HFF-Myc (cell line): ENCODE measurements around the gene WNT11.

Experiments
- DNase-seq: peaks from one replicate; pipeline ENCODE4 v3.0.0-alpha.2; 2011; ENCODE audit warnings: low read depth; ENCODE audit errors: extremely low read depth
- H3K4me3 ChIP-seq: replicated peaks from 2 replicates; pipeline ENCODE4 v1.5.1; 2011; ENCODE audit warnings: low read depth, mild to moderate bottlenecking, control low read depth, low read length
- TF ChIP-seq, protein P1 (sequence below): IDR thresholded peaks from 2 replicates; pipeline ENCODE4 v1.5.1; 2012; ENCODE audit warnings: mild to moderate bottlenecking, low read depth, low read length, control low read depth; ENCODE audit errors: missing control alignments

The WNT11 gene

DNA sequence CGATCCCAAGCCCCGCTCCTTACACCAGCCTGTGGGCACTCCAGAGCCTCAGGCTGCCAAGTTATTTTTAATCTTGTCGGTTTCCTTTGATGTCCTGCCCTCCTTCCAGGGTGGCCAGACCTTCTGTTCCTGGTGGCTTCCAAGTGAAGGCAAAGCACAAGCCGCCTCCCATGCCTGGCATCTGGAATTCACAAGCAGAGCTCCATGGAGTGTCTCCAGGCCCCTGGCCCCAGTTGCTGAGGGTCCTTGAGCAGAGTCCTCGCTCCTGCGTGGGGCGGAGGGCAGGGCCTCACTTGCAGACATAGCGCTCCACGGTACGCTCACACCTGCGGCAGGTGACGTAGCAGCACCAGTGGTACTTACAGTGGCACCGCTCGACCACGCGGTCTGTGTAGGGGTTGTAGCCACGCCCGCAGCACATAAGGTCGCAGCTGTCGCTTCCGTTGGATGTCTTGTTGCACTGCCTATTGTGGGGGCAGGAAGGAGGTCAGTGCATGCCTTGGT is 19.5 kb downstream of the WNT11 start:
- DNase-seq: no peak
- TF ChIP-seq, protein P1, sequence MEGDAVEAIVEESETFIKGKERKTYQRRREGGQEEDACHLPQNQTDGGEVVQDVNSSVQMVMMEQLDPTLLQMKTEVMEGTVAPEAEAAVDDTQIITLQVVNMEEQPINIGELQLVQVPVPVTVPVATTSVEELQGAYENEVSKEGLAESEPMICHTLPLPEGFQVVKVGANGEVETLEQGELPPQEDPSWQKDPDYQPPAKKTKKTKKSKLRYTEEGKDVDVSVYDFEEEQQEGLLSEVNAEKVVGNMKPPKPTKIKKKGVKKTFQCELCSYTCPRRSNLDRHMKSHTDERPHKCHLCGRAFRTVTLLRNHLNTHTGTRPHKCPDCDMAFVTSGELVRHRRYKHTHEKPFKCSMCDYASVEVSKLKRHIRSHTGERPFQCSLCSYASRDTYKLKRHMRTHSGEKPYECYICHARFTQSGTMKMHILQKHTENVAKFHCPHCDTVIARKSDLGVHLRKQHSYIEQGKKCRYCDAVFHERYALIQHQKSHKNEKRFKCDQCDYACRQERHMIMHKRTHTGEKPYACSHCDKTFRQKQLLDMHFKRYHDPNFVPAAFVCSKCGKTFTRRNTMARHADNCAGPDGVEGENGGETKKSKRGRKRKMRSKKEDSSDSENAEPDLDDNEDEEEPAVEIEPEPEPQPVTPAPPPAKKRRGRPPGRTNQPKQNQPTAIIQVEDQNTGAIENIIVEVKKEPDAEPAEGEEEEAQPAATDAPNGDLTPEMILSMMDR: no peak
- no peak overlapping the region for H3K4me3 ChIP-seq

DNA sequence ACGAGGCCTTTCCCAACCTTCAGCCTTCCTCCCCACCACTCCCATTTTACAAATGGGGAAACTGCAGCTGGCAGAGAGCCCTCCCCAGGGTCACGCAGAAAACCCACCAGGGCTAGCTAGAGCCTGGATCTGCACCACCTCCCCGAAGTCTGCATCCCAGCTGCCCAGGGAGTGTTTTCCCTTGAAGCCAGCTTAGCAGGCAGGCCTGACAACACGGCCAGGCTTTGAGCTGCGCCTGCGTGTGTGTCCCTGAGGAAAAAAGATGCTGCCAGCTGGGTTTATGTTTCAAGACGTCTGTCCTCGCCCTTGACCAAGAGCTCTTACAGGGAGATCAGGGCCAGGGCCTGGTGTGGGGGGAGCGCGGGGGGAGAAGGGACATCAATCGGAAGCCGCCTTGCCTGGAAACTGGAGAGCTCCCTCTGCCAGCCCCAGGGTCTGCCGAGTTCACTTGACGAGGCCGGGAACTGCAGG is 20.3 kb downstream of the WNT11 start:
- no peak overlapping the region for H3K4me3 ChIP-seq
- no peak for DNase-seq
- TF ChIP-seq, protein P1: no peak

DNA sequence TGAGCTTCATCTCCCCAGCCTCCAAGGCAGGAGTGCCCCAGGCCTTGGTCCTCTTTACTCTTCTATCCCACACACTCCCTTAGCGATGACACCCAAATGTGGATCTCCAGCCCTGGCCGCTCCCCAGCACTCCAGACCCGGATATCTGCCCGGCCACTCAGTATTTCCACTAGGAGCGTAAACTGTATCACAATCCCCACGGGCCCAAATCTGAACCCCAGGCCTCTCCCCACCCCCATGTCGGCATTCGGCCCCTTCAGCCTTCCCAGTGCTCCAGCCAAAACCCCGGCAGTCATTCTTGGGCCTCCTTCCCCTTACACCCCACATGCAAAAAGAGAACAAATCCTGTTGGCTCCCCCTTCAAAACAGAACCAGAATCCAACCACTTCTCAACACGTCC is 20.8 kb downstream of the WNT11 start:
- TF ChIP-seq, protein P1: no peak
- H3K4me3 ChIP-seq: no peak overlapping the region
- DNase-seq: no peak

DNA sequence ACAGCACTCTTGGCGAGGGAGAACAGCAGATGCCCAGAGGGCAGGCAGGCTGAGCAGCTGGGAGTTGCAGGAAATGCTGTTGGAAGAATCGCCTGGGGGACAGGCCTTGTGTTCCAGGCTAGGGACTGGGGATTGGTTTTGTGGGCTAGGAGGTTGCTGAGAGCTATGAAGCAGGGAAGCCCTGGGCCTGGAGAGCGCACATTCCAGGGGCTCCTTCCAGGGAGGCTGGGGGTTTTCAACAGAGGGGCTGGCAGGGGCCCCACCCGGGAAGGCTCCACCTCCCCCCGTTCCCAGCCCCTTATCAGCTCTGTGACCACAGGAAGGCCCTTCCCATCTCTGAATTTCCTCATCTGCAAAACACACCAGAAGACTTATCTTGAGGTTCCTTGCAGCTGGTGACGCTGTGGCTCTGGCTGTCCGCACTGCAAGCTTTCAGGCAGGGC is 21.7 kb downstream of the WNT11 start:
- H3K4me3 ChIP-seq: no peak overlapping the region
- TF ChIP-seq, protein P1: no peak
- no peak for DNase-seq

DNA sequence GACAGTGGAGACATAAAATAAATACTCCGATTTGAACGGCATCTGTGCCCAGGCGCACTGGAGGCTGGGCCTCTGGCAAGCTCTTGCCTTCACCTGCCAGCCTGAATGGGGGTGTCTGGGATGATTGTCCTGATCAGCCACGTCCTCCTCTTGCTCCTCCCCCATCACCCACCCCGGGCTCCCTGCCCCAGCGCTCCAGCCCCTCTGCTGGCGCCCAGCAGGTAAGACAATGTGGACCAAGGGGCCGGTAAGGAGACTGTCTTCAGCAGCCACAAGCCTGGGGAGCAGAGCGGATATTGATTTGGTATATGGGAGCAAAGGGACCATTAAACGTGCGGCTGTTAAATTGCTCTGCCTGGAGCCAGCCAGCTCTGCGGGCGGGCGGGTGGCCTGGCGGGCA is 24.9 kb downstream of the WNT11 start:
- no peak overlapping the region for H3K4me3 ChIP-seq
- TF ChIP-seq, protein P1: no peak
- DNase-seq: no peak

DNA sequence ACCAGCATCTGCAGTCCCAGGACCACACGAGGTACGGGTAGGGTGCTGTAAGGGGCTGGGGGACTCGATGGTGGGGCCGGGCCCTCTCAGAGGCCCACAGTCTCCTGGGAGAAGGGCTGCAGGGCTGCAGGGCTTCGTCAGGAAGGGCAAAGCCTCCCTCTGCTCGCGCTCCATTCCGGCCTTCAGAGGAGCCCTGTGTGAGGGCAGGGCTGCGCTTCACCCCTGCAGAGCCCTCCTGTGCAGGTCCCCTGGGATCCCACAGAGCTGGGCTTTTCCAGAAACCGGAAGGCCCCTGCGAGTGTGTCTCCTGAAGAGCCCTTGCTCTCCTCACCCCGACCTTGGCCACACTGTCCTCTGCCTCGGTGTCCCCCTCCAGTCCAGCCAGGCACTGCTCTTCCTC is 27.2 kb downstream of the WNT11 start:
- TF ChIP-seq, protein P1: no peak
- DNase-seq: no peak
- H3K4me3 ChIP-seq: no peak overlapping the region

DNA sequence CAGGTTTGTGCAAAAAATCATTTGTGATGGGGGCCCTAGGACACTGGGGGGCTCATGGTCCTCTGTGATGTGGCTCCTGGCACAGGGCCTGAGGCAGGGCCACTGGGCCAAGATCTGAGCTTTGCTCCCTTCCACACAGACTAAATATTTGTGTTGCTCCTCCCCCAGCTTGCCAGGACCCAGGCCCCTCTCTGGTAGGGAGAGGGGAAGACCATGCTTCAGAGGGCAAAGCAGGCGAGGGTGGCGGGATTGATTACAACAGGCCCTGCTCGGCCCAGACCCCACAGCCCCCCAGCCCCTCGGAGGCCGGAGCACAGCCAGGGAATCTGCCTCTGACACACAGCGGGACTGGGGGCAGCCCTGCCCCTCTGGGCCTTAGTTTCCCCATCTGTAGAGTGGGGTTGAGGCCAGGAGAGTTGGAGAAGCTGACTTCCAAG is 29.0 kb downstream of the WNT11 start:
- TF ChIP-seq, protein P1: no peak
- H3K4me3 ChIP-seq: no peak overlapping the region
- no peak for DNase-seq
